Prostate gland (tissue), 2 donors: Measurements from ENCODE around the gene FAM180A. TPM values are rescaled to one million over a fixed set of nuclear protein-coding genes. Genes with fewer than 3 reads are reported as not detected.
A peak's percentile ranks its signal among the peaks of the same experiment; 100 is the strongest.

Experiments used
- DNase-seq: peaks from one replicate; pipeline ENCODE4 v3.0.0-alpha.2; 2019; ENCODE audit warnings: low spot score
- H3K27ac ChIP-seq, 2 donors: fragments of 200-600 bp; sonication (generic); 2 replicates each; pipeline ENCODE4 v1.5.1; 2017 to 2019
- H3K27me3 ChIP-seq: fragments of 200-600 bp; sonication (generic); replicated peaks from 2 replicates; pipeline ENCODE4 v1.5.1; 2019; ENCODE audit not compliant: insufficient read depth
- H3K36me3 ChIP-seq, 2 donors: fragments of 200-600 bp; sonication (generic); 1 replicate in 1 of 2; 2 replicates in 1 of 2; pipeline versions ENCODE4 v1.5.1 to v1.8.1; 2017 to 2019
- H3K4me1 ChIP-seq: fragments of 200-600 bp; sonication (generic); replicated peaks from 2 replicates; pipeline ENCODE4 v1.5.1; 2019
- H3K4me3 ChIP-seq, 2 donors: fragments of 200-600 bp; sonication (generic); 2 replicates each; pipeline ENCODE4 v1.5.1; 2017 to 2019
- H3K9me3 ChIP-seq: fragments of 200-600 bp; sonication (generic); 2 replicates; pipeline ENCODE4 v1.5.1; 2017
- CTCF ChIP-seq, 4 experiments: fragments of 200-600 bp in 2 of 4; fragments of 450-650 bp in 2 of 4; sonication (generic) in 2 of 4; IDR thresholded peaks; 1 replicate in 3 of 4; 2 replicates in 1 of 4; pipeline ENCODE4 v1.5.1; 2016 to 2019; ENCODE audit warnings: antibody characterized with exemption in 4 of 4, mild to moderate bottlenecking in 2 of 4, moderate library complexity in 2 of 4
- POLR2A ChIP-seq: fragments of 450-650 bp; IDR thresholded peaks from one replicate; pipeline ENCODE4 v1.6.1; 2016; ENCODE audit warnings: antibody characterized with exemption, mild to moderate bottlenecking
- POLR2AphosphoS5 ChIP-seq: sonication (generic); formaldehyde crosslinking; IDR thresholded peaks from one replicate; pipeline ENCODE4 v1.6.1; 2017; ENCODE audit warnings: antibody characterized with exemption
- WGBS: methylation state at CpG from one replicate; pipeline ENCODE4 v1.1.5; 2018; 5-methylcytosine and 5-hydroxymethylcytosine counted together
- intact Hi-C: fragments of 100-400 bp; cut with DNase I; formaldehyde crosslinking; loops from one replicate; pipeline ENCODE4 v1.14.2; 2022
- total RNA-seq, 2 donors: library from RNA; depleted of rRNA; stranded (reverse); fragments of >200 nt; gene quantifications; one replicate each; pipeline ENCODE4 v1.1.0, GENCODE V29; 2016

The FAM180A gene
- total RNA-seq, 2 donors from 2014 or later = 0.77 to 6.9 TPM

GRCh38 chr7:135758531-135758932 is 9.9 kb upstream of the FAM180A start:
- WGBS = 35% methylated on average over 5 of the region's 5 CpGs
- no peaks in the 10 kb centered on the region for H3K27me3 ChIP-seq
- no peaks in the 10 kb centered on the region for H3K4me1 ChIP-seq
- no peak for DNase-seq
- no peak overlapping the region for H3K4me3 ChIP-seq
- no peaks in the 10 kb centered on the region for H3K9me3 ChIP-seq
- H3K36me3 ChIP-seq = no peaks in the 10 kb centered on the region
- H3K27ac ChIP-seq = peak overlapping the region; percentile 24 to 50
- TF ChIP-seq CTCF (IDR thresholded peaks at IDR 0.05) (no peak), POLR2A (no peak), POLR2AphosphoS5 (no peak)
- intact Hi-C loops = no loop called here

- Histone ChIP-seq H3K36me3 (no peaks in the 10 kb centered on the region), H3K27me3 (no peaks in the 10 kb centered on the region), H3K27ac (peak overlapping the region; percentile 24 to 50), H3K9me3 (no peaks in the 10 kb centered on the region), H3K4me3 (no peak overlapping the region), H3K4me1 (no peaks in the 10 kb centered on the region)
- no peak for TF ChIP-seq POLR2A
- TF ChIP-seq POLR2AphosphoS5 = peak; percentile 7
- intact Hi-C loops = no loop called here
- 24% methylated on average over 8 of the region's 8 CpGs for WGBS
- no peak for DNase-seq
Observed at GRCh38 chr7:135757719-135758411, 9.3 kb upstream of the FAM180A start.

GRCh38 chr7:135756191-135756590 is 7.6 kb upstream of the FAM180A start:
- no peaks in the 10 kb centered on the region for H3K9me3 ChIP-seq
- no peak for TF ChIP-seq CTCF (IDR thresholded peaks at IDR 0.05)
- no peak for TF ChIP-seq POLR2A
- no peak for TF ChIP-seq POLR2AphosphoS5
- 58% methylated on average over 5 of the region's 5 CpGs for WGBS
- intact Hi-C loops = no loop called here
- no peaks in the 10 kb centered on the region for H3K4me1 ChIP-seq
- H3K27ac ChIP-seq = no peak overlapping the region
- H3K27me3 ChIP-seq = no peaks in the 10 kb centered on the region
- H3K4me3 ChIP-seq = no peak overlapping the region
- no peaks in the 10 kb centered on the region for H3K36me3 ChIP-seq
- DNase-seq = no peak

GRCh38 chr7:135755351-135755753 is 6.7 kb upstream of the FAM180A start:
- TF ChIP-seq CTCF (IDR thresholded peaks at IDR 0.05) (no peak), POLR2AphosphoS5 (no peak), POLR2A (no peak)
- Histone ChIP-seq H3K9me3 (no peaks in the 10 kb centered on the region), H3K27ac (no peak overlapping the region), H3K36me3 (no peaks in the 10 kb centered on the region), H3K4me3 (no peak overlapping the region), H3K27me3 (no peaks in the 10 kb centered on the region), H3K4me1 (no peaks in the 10 kb centered on the region)
- intact Hi-C loops = no loop called here
- DNase-seq = no peak
- 64% methylated on average over 11 of the region's 11 CpGs for WGBS

- no peaks in the 10 kb centered on the region for H3K4me1 ChIP-seq
- no peak for DNase-seq
- TF ChIP-seq CTCF (IDR thresholded peaks at IDR 0.05) = no peak
- no peak for TF ChIP-seq POLR2AphosphoS5
- no peak for TF ChIP-seq POLR2A
- 93% methylated on average over 8 of the region's 8 CpGs for WGBS
- no peak overlapping the region for H3K27ac ChIP-seq
- no peaks in the 10 kb centered on the region for H3K9me3 ChIP-seq
- intact Hi-C loops = no loop called here
- no peak overlapping the region for H3K4me3 ChIP-seq
- H3K27me3 ChIP-seq = no peaks in the 10 kb centered on the region
- no peaks in the 10 kb centered on the region for H3K36me3 ChIP-seq
Observed at GRCh38 chr7:135753616-135754413, 5.2 kb upstream of the FAM180A start.
